Measurements from ENCODE around the gene GRIA3. TPM values are rescaled to one million over a fixed set of nuclear protein-coding genes. Genes with fewer than 3 reads are reported as not detected.

The GRIA3 gene
- total RNA-seq, 1 experiment from 2014 or later = not detected

GRCh38 chrX:123256378-123256777, 72.3 kb downstream of the GRIA3 start:
- ChIA-PET POLR2A (no interaction called here), CTCF (no interaction called here)
- Mint-ChIP-seq H3K4me1 (ENCODE audit: insufficient read depth, unreplicated experiment) (no peaks in the 10 kb centered on the region), H3K9me3 (ENCODE audit: unreplicated experiment) (peaks cover 28% of the 10 kb centered on the region), H3K27me3 (ENCODE audit: insufficient read depth, unreplicated experiment) (no peaks in the 10 kb centered on the region), H3K36me3 (ENCODE audit: insufficient read depth, unreplicated experiment) (no peaks in the 10 kb centered on the region), H3K4me3 (ENCODE audit: unreplicated experiment) (no peak overlapping the region), H3K27ac (ENCODE audit: low read depth, unreplicated experiment) (no peak overlapping the region)
- intact Hi-C loops (cut with micrococcal nuclease) = no loop called here
- BruUV-seq (replicated peaks) = no TSS peak
- no peak for TF ChIP-seq CTCF (IDR thresholded peaks at IDR 0.05; ENCODE audit: unreplicated experiment)
- no peak for DNase-seq (ENCODE audit: unreplicated experiment)

- no peaks in the 10 kb centered on the region for H3K27me3 Mint-ChIP-seq (ENCODE audit: insufficient read depth, unreplicated experiment)
- H3K4me3 Mint-ChIP-seq (ENCODE audit: unreplicated experiment) = no peak overlapping the region
- peaks cover 26% of the 10 kb centered on the region for H3K9me3 Mint-ChIP-seq (ENCODE audit: unreplicated experiment)
- CTCF ChIA-PET = no interaction called here
- no peak overlapping the region for H3K27ac Mint-ChIP-seq (ENCODE audit: low read depth, unreplicated experiment)
- intact Hi-C loops (cut with micrococcal nuclease) = no loop called here
- no peak for DNase-seq (ENCODE audit: unreplicated experiment)
- no TSS peak for BruUV-seq (replicated peaks)
- TF ChIP-seq CTCF (IDR thresholded peaks at IDR 0.05; ENCODE audit: unreplicated experiment) = no peak
- no peaks in the 10 kb centered on the region for H3K36me3 Mint-ChIP-seq (ENCODE audit: insufficient read depth, unreplicated experiment)
- no peaks in the 10 kb centered on the region for H3K4me1 Mint-ChIP-seq (ENCODE audit: insufficient read depth, unreplicated experiment)
- POLR2A ChIA-PET = no interaction called here
Observed at GRCh38 chrX:123260920-123261418, 76.9 kb downstream of the GRIA3 start.

- H3K27ac Mint-ChIP-seq (ENCODE audit: low read depth, unreplicated experiment) = no peak overlapping the region
- H3K9me3 Mint-ChIP-seq (ENCODE audit: unreplicated experiment) = peaks cover 18% of the 10 kb centered on the region
- no peak for DNase-seq (ENCODE audit: unreplicated experiment)
- no peak for TF ChIP-seq CTCF (IDR thresholded peaks at IDR 0.05; ENCODE audit: unreplicated experiment)
- ChIA-PET POLR2A (no interaction called here), CTCF (interaction anchor here (0.8 kb wide), 1 partner anchor 10 kb away, joined by 3 read pairs; no protein-coding TSS in a partner anchor)
- BruUV-seq (replicated peaks) = no TSS peak
- H3K4me1 Mint-ChIP-seq (ENCODE audit: insufficient read depth, unreplicated experiment) = no peaks in the 10 kb centered on the region
- H3K27me3 Mint-ChIP-seq (ENCODE audit: insufficient read depth, unreplicated experiment) = no peaks in the 10 kb centered on the region
- H3K36me3 Mint-ChIP-seq (ENCODE audit: insufficient read depth, unreplicated experiment) = no peaks in the 10 kb centered on the region
- H3K4me3 Mint-ChIP-seq (ENCODE audit: unreplicated experiment) = no peak overlapping the region
- intact Hi-C loops (cut with micrococcal nuclease) = no loop called here
Observed at GRCh38 chrX:123263270-123263669, 79.2 kb downstream of the GRIA3 start.

GRCh38 chrX:123263747-123264146, 79.7 kb downstream of the GRIA3 start:
- H3K27ac Mint-ChIP-seq (ENCODE audit: low read depth, unreplicated experiment) = no peak overlapping the region
- POLR2A ChIA-PET = no interaction called here

More at GRCh38 chrX:123263747-123264146, 79.7 kb downstream of the GRIA3 start:
- Mint-ChIP-seq H3K4me1 (ENCODE audit: insufficient read depth, unreplicated experiment) (no peaks in the 10 kb centered on the region), H3K36me3 (ENCODE audit: insufficient read depth, unreplicated experiment) (no peaks in the 10 kb centered on the region), H3K9me3 (ENCODE audit: unreplicated experiment) (peaks cover 16% of the 10 kb centered on the region), H3K4me3 (ENCODE audit: unreplicated experiment) (no peak overlapping the region), H3K27me3 (ENCODE audit: insufficient read depth, unreplicated experiment) (no peaks in the 10 kb centered on the region)
- no peak for DNase-seq (ENCODE audit: unreplicated experiment)
- no peak for TF ChIP-seq CTCF (IDR thresholded peaks at IDR 0.05; ENCODE audit: unreplicated experiment)
- CTCF ChIA-PET = interaction anchor here (0.8 kb wide), 1 partner anchor 9 kb away, joined by 3 read pairs; no protein-coding TSS in a partner anchor
- BruUV-seq (replicated peaks) = no TSS peak
- intact Hi-C loops (cut with micrococcal nuclease) = no loop called here
